IMR-90 (cell line): ENCODE measurements around the gene CPA4. TPM values are rescaled to one million over a fixed set of nuclear protein-coding genes. Genes with fewer than 3 reads are reported as not detected.

Source experiments
- ATAC-seq: fragments of 200-7000 bp; cut with Tn5 transposase; 2 replicates; pipeline ENCODE4 v1.9.1; 2020; ENCODE audit warnings: low read depth, mild to moderate bottlenecking, moderate library complexity
- BruUV-seq: library from RNA; stranded (reverse); fragments of 400-500 nt; replicated peaks from 2 replicates; lab custom pipeline; 2021; lab: Mats Ljungman, UMichigan
- CTCF ChIA-PET: fragments of 300-600 bp; formaldehyde crosslinking; extraction: SDS; loops from one replicate; lab custom pipeline; 2021; ENCODE audit warnings: antibody characterized with exemption; lab: Yijun Ruan, JAX
- POLR2A ChIA-PET: fragments of 300-600 bp; sonication (Branson Sonifier 250); formaldehyde crosslinking; loops from one replicate; lab custom pipeline; 2022; ENCODE audit warnings: antibody characterized with exemption; ENCODE audit not compliant: unreplicated experiment; lab: Charles Lee
- DNase-seq: peaks from one replicate; pipeline ENCODE4 v3.0.0; 2013
- H2AFZ ChIP-seq: replicated peaks from 2 replicates; pipeline ENCODE3; 2013; ENCODE audit warnings: low read length, mild to moderate bottlenecking; ENCODE audit not compliant: poor library complexity
- H2AK5ac ChIP-seq: 2 replicates; pipeline ENCODE4 v1.6.1; 2013; ENCODE audit warnings: low read depth, low read length, inconsistent platforms
- H2AK9ac ChIP-seq: replicated peaks from 2 replicates; pipeline ENCODE3; 2013; ENCODE audit warnings: mild to moderate bottlenecking, low read depth, low read length, moderate library complexity; ENCODE audit not compliant: poor library complexity
- H2BK120ac ChIP-seq: 2 replicates; pipeline ENCODE4 v1.6.1; 2013; ENCODE audit warnings: low read depth, low read length, inconsistent platforms
- H2BK15ac ChIP-seq: 3 replicates; pipeline ENCODE4 v1.6.1; 2013; ENCODE audit warnings: low read depth, low read length, inconsistent platforms
- H2BK20ac ChIP-seq: 2 replicates; pipeline ENCODE4 v1.6.1; 2013; ENCODE audit warnings: low read depth, mild to moderate bottlenecking, inconsistent platforms, low read length, moderate library complexity
- H2BK5ac ChIP-seq: 2 replicates; pipeline ENCODE4 v1.6.1; 2013; ENCODE audit warnings: mild to moderate bottlenecking, low read depth, low read length, inconsistent platforms; ENCODE audit not compliant: poor library complexity, severe bottlenecking
- H3K14ac ChIP-seq: replicated peaks from 2 replicates; pipeline ENCODE4 v1.6.1; 2013; ENCODE audit warnings: low read depth, low read length, inconsistent platforms
- H3K18ac ChIP-seq: 2 replicates; pipeline ENCODE4 v1.6.1; 2013; ENCODE audit warnings: low read depth, low read length, control low read depth
- H3K23ac ChIP-seq: 2 replicates; pipeline ENCODE4 v1.6.1; 2013; ENCODE audit warnings: low read depth, low read length, inconsistent platforms
- H3K27ac ChIP-seq: 2 replicates; pipeline ENCODE4 v1.5.1; 2013; ENCODE audit warnings: mild to moderate bottlenecking, control low read depth, low read length; ENCODE audit not compliant: insufficient read depth
- H3K27me3 ChIP-seq: 2 replicates; pipeline ENCODE4 v1.6.1; 2013; ENCODE audit warnings: low read length; ENCODE audit not compliant: control insufficient read depth, insufficient read depth
- H3K36me3 ChIP-seq: 2 replicates; pipeline ENCODE4 v1.6.1; 2013; ENCODE audit warnings: low read length, mixed read lengths; ENCODE audit not compliant: control insufficient read depth, insufficient read depth
- H3K4ac ChIP-seq: 2 replicates; pipeline ENCODE4 v1.6.1; 2013; ENCODE audit warnings: low read depth, low read length, inconsistent platforms
- H3K4me1 ChIP-seq: 2 replicates; pipeline ENCODE4 v1.6.1; 2013; ENCODE audit warnings: low read length, mixed read lengths; ENCODE audit not compliant: control insufficient read depth, insufficient read depth
- H3K4me2 ChIP-seq: 2 replicates; pipeline ENCODE4 v1.6.1; 2013; ENCODE audit warnings: low read depth, mild to moderate bottlenecking, control low read depth, low read length, moderate library complexity
- H3K4me3 ChIP-seq: 2 replicates; pipeline ENCODE4 v1.5.1; 2013; ENCODE audit warnings: low read depth, mild to moderate bottlenecking, control low read depth, low read length, moderate library complexity; ENCODE audit not compliant: insufficient read depth
- H3K56ac ChIP-seq: 2 replicates; pipeline ENCODE4 v1.6.1; 2013; ENCODE audit warnings: low read length, inconsistent platforms; ENCODE audit not compliant: insufficient read depth; ENCODE audit errors: extremely low read depth
- H3K79me1 ChIP-seq, 2 experiments: 2 replicates each; pipeline ENCODE4 v1.6.1; 2013; ENCODE audit warnings: low read length in 2 of 2, inconsistent platforms in 1 of 2, low read depth in 1 of 2
- H3K9ac ChIP-seq: 2 replicates; pipeline ENCODE4 v1.6.1; 2013; ENCODE audit warnings: low read depth, low read length, control low read depth
- H3K9me1 ChIP-seq: 2 replicates; pipeline ENCODE4 v1.6.1; 2013; ENCODE audit warnings: low read length, inconsistent platforms; ENCODE audit not compliant: insufficient read depth
- H3K9me3 ChIP-seq: 2 replicates; pipeline ENCODE4 v1.6.1; 2013; ENCODE audit warnings: low read length; ENCODE audit not compliant: control insufficient read depth, insufficient read depth
- H4K20me1 ChIP-seq: 2 replicates; pipeline ENCODE4 v1.6.1; 2013; ENCODE audit warnings: low read length, inconsistent platforms; ENCODE audit not compliant: insufficient read depth
- H4K5ac ChIP-seq: 2 replicates; pipeline ENCODE4 v1.6.1; 2013; ENCODE audit warnings: mild to moderate bottlenecking, low read depth, low read length, control low read depth
- H4K8ac ChIP-seq, 2 experiments: 2 replicates each; pipeline ENCODE4 v1.6.1; 2013; ENCODE audit warnings: low read depth in 2 of 2, low read length in 2 of 2, control low read depth in 1 of 2, inconsistent platforms in 1 of 2
- H4K91ac ChIP-seq: 2 replicates; pipeline ENCODE4 v1.6.1; 2013; ENCODE audit warnings: low read depth, low read length, inconsistent platforms; ENCODE audit not compliant: insufficient read depth
- CEBPB ChIP-seq: IDR thresholded peaks from 2 replicates; pipeline ENCODE4 v1.6.1; 2012; ENCODE audit warnings: low read depth, low read length, improper control_type of control experiment
- MAFK ChIP-seq: IDR thresholded peaks from 2 replicates; pipeline ENCODE4 v1.6.1; 2012; ENCODE audit warnings: low read depth, low read length, improper control_type of control experiment
- WGBS, 2 experiments: methylation state at CpG; one replicate each; pipeline versions ENCODE4 v1.1.5 to v1.1.7; 2013; ENCODE audit warnings: missing lambda C conversion rate in 2 of 2; ENCODE audit not compliant: insufficient read length in 1 of 2; ENCODE audit errors: extremely low coverage in 2 of 2; 5-methylcytosine and 5-hydroxymethylcytosine counted together
- dilution Hi-C: fragments of 300-500 bp; cut with HindIII; formaldehyde crosslinking; loops from one replicate; pipeline ENCODE4 v1.14.3; 2018; ENCODE audit warnings: low sequenced_read_pairs; ENCODE audit not compliant: unreplicated experiment
- in situ Hi-C: fragments of 300-500 bp; cut with MboI; formaldehyde crosslinking; loops from 3 replicates; pipeline ENCODE4 v1.14.3; 2019; ENCODE audit warnings: low sequenced_read_pairs, inconsistent platforms, mixed read lengths
- intact Hi-C: fragments of 100-400 bp; cut with micrococcal nuclease; formaldehyde crosslinking; loops from 2 replicates; pipeline ENCODE4 v1.10.0; 2022
- polyA plus RNA-seq, 3 experiments: library from polyadenylated mRNA; depleted of rRNA; stranded (reverse); fragments of >200 nt; gene quantifications; 2 replicates each; pipeline ENCODE4 v1.2.3, GENCODE V29; 2012; ENCODE audit warnings: low replicate concordance in 1 of 3
- total RNA-seq: library from RNA; depleted of rRNA; stranded (reverse); fragments of >200 nt; gene quantifications from 2 replicates; pipeline ENCODE4 v1.2.3, GENCODE V29; 2012

CPA4 gene
- total and polyA plus RNA-seq, 2 of the 4 experiments (the other 2 are of a cell fraction), result 316 to 365 TPM

- intact Hi-C loops, result no loop called here
- H3K36me3 ChIP-seq, result no peaks in the 10 kb centered on the region
- POLR2A ChIA-PET, result no interaction called here
- H3K27ac ChIP-seq, result no peak overlapping the region
- no peak overlapping the region for H4K5ac ChIP-seq
- H3K9ac ChIP-seq, result no peak overlapping the region
- no peak overlapping the region for H3K56ac ChIP-seq
- H3K4ac ChIP-seq, result no peak overlapping the region
- H2BK120ac ChIP-seq, result no peak overlapping the region
- no peak overlapping the region for H2BK15ac ChIP-seq
- no peaks in the 10 kb centered on the region for H4K20me1 ChIP-seq
- H3K27me3 ChIP-seq, result no peaks in the 10 kb centered on the region
- no peaks in the 10 kb centered on the region for H3K4me1 ChIP-seq
- H3K18ac ChIP-seq, result no peak overlapping the region
- TF ChIP-seq MAFK (no peak), CEBPB (0 out of 2 replicates have a peak, but pooled peaks have one; percentile 2)
- no peak for ATAC-seq
- no peak for DNase-seq
- no peak overlapping the region for H2AK9ac ChIP-seq
- WGBS, 2 experiments, result no CpG with 5 or more reads among the region's 4 CpGs
- H3K23ac ChIP-seq, result no peak overlapping the region
- peaks cover 1% of the 10 kb centered on the region; the same call in 1 of the 2 replicates for H3K9me1 ChIP-seq
- no peak overlapping the region for H3K14ac ChIP-seq
- in situ Hi-C loops, result no loop called here
- no peak overlapping the region for H2BK5ac ChIP-seq
- H2BK20ac ChIP-seq, result no peak overlapping the region
- H3K4me3 ChIP-seq, result no peak overlapping the region
- no peak overlapping the region for H4K8ac ChIP-seq
- dilution Hi-C loops, result no loop called here
- H3K9me3 ChIP-seq, result no peaks in the 10 kb centered on the region
- CTCF ChIA-PET, result interaction anchor here (1.3 kb wide), 1 partner anchor 12 kb away, joined by 3 read pairs; no protein-coding TSS in a partner anchor
- no peak overlapping the region for H4K91ac ChIP-seq
- H2AK5ac ChIP-seq, result no peak overlapping the region
- no peak overlapping the region for H3K4me2 ChIP-seq
- no TSS peak for BruUV-seq
- no peaks in the 10 kb centered on the region for H3K79me1 ChIP-seq
- H2AFZ ChIP-seq, result no peak overlapping the region
Observed at GRCh38 chr7:130332259-130333053, 39.5 kb downstream of the CPA4 start.
